SK-N-SH treated with all-trans-retinoic acid at 6 μM for 48 hours (cell line): ENCODE measurements around the gene CD68.

Experiments
- ATAC-seq: fragments of 200-7000 bp; cut with Tn5 transposase; 3 replicates; pipeline ENCODE4 v1.9.1; 2020; ENCODE audit warnings: mild to moderate bottlenecking, moderate library complexity
- ARNTL ChIP-seq: fragments of 450-650 bp; formaldehyde crosslinking; IDR thresholded peaks from 2 replicates; pipeline ENCODE4 v1.5.0; 2020; ENCODE audit warnings: low read depth, mild to moderate bottlenecking, moderate library complexity, borderline replicate concordance
- BACH2 ChIP-seq: fragments of 250-450 bp; sonication (Bioruptor Pico); IDR thresholded peaks from 2 replicates; pipeline ENCODE4 v1.9.0; 2021; ENCODE audit warnings: mild to moderate bottlenecking, borderline replicate concordance
- CREB5 ChIP-seq: fragments of 250-450 bp; sonication (Bioruptor Pico); IDR thresholded peaks from 2 replicates; pipeline ENCODE4 v1.5.1; 2020; ENCODE audit warnings: low read depth, mild to moderate bottlenecking, moderate library complexity
- CSDC2 ChIP-seq: fragments of 250-450 bp; sonication (Bioruptor Pico); IDR thresholded peaks from 2 replicates; pipeline ENCODE4 v1.5.0; 2020; ENCODE audit warnings: mild to moderate bottlenecking, moderate library complexity
- CSRNP3 ChIP-seq: fragments of 250-450 bp; sonication (Bioruptor Pico); IDR thresholded peaks from 2 replicates; pipeline ENCODE4 v1.5.1; 2021; ENCODE audit warnings: mild to moderate bottlenecking, moderate library complexity
- ESRRG ChIP-seq: fragments of 250-450 bp; sonication (Bioruptor Pico); IDR thresholded peaks from 2 replicates; pipeline ENCODE4 v1.6.1; 2021; ENCODE audit warnings: mild to moderate bottlenecking
- GLIS3 ChIP-seq: fragments of 250-450 bp; sonication (Bioruptor Pico); IDR thresholded peaks from 2 replicates; pipeline ENCODE4 v1.5.0; 2020; ENCODE audit warnings: mild to moderate bottlenecking, moderate library complexity
- ISL1 ChIP-seq: fragments of 250-450 bp; sonication (Bioruptor Pico); IDR thresholded peaks from 2 replicates; pipeline ENCODE4 v2.1.2; 2022; ENCODE audit warnings: mild to moderate bottlenecking, moderate library complexity
- OSR1 ChIP-seq: fragments of 250-450 bp; sonication (Bioruptor Pico); IDR thresholded peaks from 2 replicates; pipeline ENCODE4 v1.8.0; 2022; ENCODE audit warnings: moderate library complexity, mild to moderate bottlenecking, inconsistent platforms
- PATZ1 ChIP-seq: fragments of 250-450 bp; sonication (Bioruptor Pico); IDR thresholded peaks from 2 replicates; pipeline ENCODE4 v1.8.0; 2020; ENCODE audit warnings: mild to moderate bottlenecking, moderate library complexity, borderline replicate concordance
- POU6F1 ChIP-seq: fragments of 250-450 bp; sonication (Bioruptor Pico); IDR thresholded peaks from 2 replicates; pipeline ENCODE4 v1.8.0; 2021; ENCODE audit warnings: low read depth, mild to moderate bottlenecking, moderate library complexity, borderline replicate concordance
- PPARA ChIP-seq: fragments of 250-450 bp; sonication (Bioruptor Pico); IDR thresholded peaks from 2 replicates; pipeline ENCODE4 v1.5.0; 2020; ENCODE audit warnings: mild to moderate bottlenecking, borderline replicate concordance
- SNAI2 ChIP-seq: fragments of 250-450 bp; sonication (Bioruptor Pico); IDR thresholded peaks from 2 replicates; pipeline ENCODE4 v1.5.0; 2020; ENCODE audit warnings: mild to moderate bottlenecking, moderate library complexity
- TCF4 ChIP-seq: fragments of 250-450 bp; sonication (Bioruptor Pico); IDR thresholded peaks from 2 replicates; pipeline ENCODE4 v1.8.0; 2021; ENCODE audit warnings: mild to moderate bottlenecking, moderate library complexity, borderline replicate concordance
- TOX ChIP-seq: fragments of 250-450 bp; sonication (Bioruptor Pico); IDR thresholded peaks from 2 replicates; pipeline ENCODE4 v1.8.0; 2021; ENCODE audit warnings: mild to moderate bottlenecking, moderate library complexity, borderline replicate concordance
- TSHZ2 ChIP-seq: fragments of 250-450 bp; sonication (Bioruptor Pico); IDR thresholded peaks from 2 replicates; pipeline ENCODE4 v1.5.0; 2020; ENCODE audit warnings: mild to moderate bottlenecking, moderate library complexity
- ZC3H10 ChIP-seq: fragments of 250-450 bp; sonication (Bioruptor Pico); IDR thresholded peaks from 2 replicates; pipeline ENCODE4 v1.5.1; 2021; ENCODE audit warnings: mild to moderate bottlenecking, moderate library complexity
- ZFP3 ChIP-seq: fragments of 250-450 bp; sonication (Bioruptor Pico); IDR thresholded peaks from 2 replicates; pipeline ENCODE4 v1.5.0; 2020; ENCODE audit warnings: mild to moderate bottlenecking, moderate library complexity
- ZNF565 ChIP-seq: fragments of 450-650 bp; formaldehyde crosslinking; conservative IDR thresholded peaks from 2 replicates; pipeline ENCODE4 v1.5.0; 2020; ENCODE audit warnings: low read depth, mild to moderate bottlenecking, moderate library complexity
- ZNF70 ChIP-seq: fragments of 450-650 bp; formaldehyde crosslinking; IDR thresholded peaks from 2 replicates; pipeline ENCODE4 v1.5.0; 2020; ENCODE audit warnings: mild to moderate bottlenecking, moderate library complexity
- ZNF8 ChIP-seq: fragments of 450-650 bp; formaldehyde crosslinking; IDR thresholded peaks from 2 replicates; pipeline ENCODE4 v1.5.0; 2020; ENCODE audit warnings: mild to moderate bottlenecking, moderate library complexity

CD68 gene

GRCh38 chr17:7615265-7615747 lies 35.9 kb downstream of the CD68 start:
- ATAC-seq = no peak
- TF ChIP-seq ZFP3 (CRISPR knock-in tag) (no peak), TSHZ2 (CRISPR knock-in tag) (no peak)

GRCh38 chr17:7618608-7619007 lies 39.2 kb downstream of the CD68 start:
- TF ChIP-seq POU6F1 = no peak
- no peak for TF ChIP-seq CSDC2 (CRISPR knock-in tag)
- TF ChIP-seq OSR1 (CRISPR knock-in tag) = no peak
- no peak for ATAC-seq

- no peak for ATAC-seq
Observed at GRCh38 chr17:7620835-7621234, 41.4 kb downstream of the CD68 start.

More at GRCh38 chr17:7620835-7621234, 41.4 kb downstream of the CD68 start:
- TF ChIP-seq SNAI2 (no peak), TSHZ2 (CRISPR knock-in tag) (no peak), GLIS3 (CRISPR knock-in tag) (no peak), ZC3H10 (CRISPR knock-in tag) (no peak), OSR1 (CRISPR knock-in tag) (no peak), TCF4 (CRISPR knock-in tag) (no peak), CREB5 (CRISPR knock-in tag) (no peak), POU6F1 (no peak), CSRNP3 (CRISPR knock-in tag) (no peak), TOX (CRISPR knock-in tag) (no peak), BACH2 (CRISPR knock-in tag) (no peak), ESRRG (CRISPR knock-in tag) (no peak), ZNF565 (CRISPR knock-in tag) (no peak), PPARA (CRISPR knock-in tag) (no peak), PATZ1 (CRISPR knock-in tag) (no peak), ZNF70 (CRISPR knock-in tag) (no peak), ARNTL (CRISPR knock-in tag) (no peak), ISL1 (CRISPR knock-in tag) (no peak), ZNF8 (CRISPR knock-in tag) (no peak), CSDC2 (CRISPR knock-in tag) (no peak)
